GM20000 (cell line): ENCODE measurements around the gene BCL7C.

ENCODE experiments used
- DNase-seq: peaks from one replicate; pipeline ENCODE4 v3.0.0; 2012; ENCODE audit warnings: low spot score
- TF ChIP-seq, protein P1 (sequence below): IDR thresholded peaks from 2 replicates; pipeline ENCODE4 v1.5.1; 2012; ENCODE audit warnings: mild to moderate bottlenecking, control low read depth; ENCODE audit errors: extremely low read depth, missing control alignments

The BCL7C gene

GRCh38 chr16:30904114-30904780, 10.4 kb upstream of the BCL7C start:
- peak; percentile 42 for DNase-seq
- TF ChIP-seq, protein P1, sequence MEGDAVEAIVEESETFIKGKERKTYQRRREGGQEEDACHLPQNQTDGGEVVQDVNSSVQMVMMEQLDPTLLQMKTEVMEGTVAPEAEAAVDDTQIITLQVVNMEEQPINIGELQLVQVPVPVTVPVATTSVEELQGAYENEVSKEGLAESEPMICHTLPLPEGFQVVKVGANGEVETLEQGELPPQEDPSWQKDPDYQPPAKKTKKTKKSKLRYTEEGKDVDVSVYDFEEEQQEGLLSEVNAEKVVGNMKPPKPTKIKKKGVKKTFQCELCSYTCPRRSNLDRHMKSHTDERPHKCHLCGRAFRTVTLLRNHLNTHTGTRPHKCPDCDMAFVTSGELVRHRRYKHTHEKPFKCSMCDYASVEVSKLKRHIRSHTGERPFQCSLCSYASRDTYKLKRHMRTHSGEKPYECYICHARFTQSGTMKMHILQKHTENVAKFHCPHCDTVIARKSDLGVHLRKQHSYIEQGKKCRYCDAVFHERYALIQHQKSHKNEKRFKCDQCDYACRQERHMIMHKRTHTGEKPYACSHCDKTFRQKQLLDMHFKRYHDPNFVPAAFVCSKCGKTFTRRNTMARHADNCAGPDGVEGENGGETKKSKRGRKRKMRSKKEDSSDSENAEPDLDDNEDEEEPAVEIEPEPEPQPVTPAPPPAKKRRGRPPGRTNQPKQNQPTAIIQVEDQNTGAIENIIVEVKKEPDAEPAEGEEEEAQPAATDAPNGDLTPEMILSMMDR = no peak

DNA sequence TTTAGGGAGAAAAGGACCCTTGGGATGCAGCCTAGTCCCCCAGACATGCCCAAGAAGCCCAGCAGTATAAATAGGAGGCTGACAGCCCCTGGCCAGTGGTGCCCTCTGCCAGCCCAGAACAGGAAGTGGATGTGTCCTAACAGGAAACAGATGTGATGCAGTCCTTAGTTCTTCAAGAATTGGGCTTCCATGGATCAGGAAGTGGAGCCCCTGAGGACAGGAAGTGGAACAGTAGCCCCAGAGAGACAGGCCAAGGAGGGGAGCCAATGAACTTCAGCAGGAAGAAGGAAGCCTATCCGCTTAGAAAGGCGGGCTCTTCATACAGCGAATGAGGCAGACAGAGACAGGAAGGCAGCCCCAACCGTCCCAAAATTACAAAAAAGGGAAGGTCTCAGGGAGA, 9.7 kb upstream of the BCL7C start:
- TF ChIP-seq, protein P1 = no peak
- peak; percentile 57 for DNase-seq

DNA sequence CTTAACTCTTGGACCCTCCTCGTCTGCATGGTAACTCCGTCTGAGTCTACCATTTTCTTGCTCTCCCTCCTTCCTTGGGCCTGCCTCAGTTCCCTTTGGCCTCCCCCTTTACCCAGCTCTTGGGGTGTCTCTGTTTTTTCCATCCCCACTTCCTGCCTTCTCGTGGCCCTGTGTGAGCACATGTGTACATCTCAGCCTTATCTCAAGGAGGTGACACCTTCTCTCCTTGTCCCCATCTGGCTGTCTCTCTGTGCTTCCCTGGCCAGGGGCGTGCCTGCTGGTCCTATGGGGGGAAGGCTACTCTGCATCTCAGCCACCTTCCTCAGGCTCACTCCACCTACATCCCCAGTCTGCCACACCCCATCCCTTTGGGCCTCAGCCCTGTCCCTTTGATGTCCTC, 9.1 kb upstream of the BCL7C start:
- no peak for DNase-seq
- TF ChIP-seq, protein P1 = no peak

DNA sequence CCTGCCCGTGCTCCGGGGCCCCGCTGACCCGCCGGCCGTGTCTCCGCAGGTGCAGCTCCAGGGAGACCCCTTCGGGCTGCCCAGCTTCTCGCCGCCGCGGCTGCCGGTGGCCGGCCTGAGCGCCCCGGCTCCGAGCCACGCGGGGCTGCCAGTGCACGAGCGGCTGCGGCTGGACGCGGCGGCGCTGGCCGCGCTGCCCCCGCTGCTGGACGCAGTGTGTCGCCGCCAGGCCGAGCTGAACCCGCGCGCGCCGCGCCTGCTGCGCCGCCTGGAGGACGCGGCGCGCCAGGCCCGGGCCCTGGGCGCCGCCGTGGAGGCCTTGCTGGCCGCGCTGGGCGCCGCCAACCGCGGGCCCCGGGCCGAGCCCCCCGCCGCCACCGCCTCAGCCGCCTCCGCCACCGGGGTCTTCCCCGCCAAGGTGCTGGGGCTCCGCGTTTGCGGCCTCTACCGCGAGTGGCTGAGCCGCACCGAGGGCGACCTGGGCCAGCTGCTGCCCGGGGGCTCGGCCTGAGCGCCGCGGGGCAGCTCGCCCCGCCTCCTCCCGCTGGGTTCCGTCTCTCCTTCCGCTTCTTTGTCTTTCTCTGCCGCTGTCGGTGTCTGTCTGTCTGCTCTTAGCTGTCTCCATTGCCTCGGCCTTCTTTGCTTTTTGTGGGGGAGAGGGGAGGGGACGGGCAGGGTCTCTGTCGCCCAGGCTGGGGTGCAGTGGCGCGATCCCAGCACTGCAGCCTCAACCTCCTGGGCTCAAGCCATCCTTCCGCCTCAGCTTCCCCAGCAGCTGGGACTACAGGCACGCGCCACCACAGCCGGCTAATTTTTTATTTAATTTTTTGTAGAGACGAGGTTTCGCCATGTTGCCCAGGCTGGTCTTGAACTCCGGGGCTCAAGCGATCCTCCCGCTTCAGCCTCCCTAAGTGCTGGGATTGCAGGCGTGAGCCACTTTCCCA, 8.4 kb upstream of the BCL7C start:
- DNase-seq = peak; percentile 93

DNA sequence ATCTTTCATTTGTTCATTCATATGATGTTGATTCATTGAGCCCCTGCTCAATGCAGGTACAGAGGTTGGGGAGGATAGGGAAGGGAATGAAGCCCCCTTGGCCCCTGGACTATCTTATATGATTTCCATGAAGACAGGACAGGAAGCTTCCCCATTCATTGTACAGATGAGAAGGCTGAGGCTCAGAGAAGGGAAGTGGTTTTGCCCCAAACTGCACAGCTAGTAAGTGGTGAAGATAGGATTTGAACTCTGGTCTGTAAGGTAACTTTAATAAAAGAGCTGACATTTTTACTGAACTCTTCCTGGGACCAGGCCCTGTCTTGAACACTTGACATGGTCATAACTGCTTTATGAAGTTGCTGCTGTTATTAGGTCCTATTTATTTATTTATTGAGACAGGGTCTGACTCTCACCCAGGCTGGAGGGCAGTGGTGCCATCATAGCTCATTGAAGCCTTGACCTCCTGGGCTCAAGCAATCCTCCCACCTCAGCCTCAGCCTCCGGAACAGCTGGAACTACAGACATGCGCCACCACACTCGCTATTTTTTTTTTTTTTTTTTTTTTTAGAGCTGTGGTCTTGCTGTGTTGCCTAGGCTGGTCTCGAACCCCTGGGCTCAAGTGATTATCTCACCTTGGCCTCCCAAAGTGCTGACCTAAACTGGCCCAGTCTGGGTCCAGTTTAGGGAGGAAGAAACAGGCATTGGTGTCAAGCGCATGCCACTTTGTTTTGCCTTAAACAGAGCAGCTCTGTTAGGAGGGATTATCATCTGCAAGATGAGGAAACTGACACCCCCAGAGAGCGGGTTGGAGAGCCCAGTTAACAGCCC, 7.5 kb upstream of the BCL7C start:
- TF ChIP-seq, protein P1 = no peak
- no peak for DNase-seq

More for the DNA sequence above, 8.4 kb upstream of the BCL7C start:
- TF ChIP-seq, protein P1 = peak; percentile 75

DNA sequence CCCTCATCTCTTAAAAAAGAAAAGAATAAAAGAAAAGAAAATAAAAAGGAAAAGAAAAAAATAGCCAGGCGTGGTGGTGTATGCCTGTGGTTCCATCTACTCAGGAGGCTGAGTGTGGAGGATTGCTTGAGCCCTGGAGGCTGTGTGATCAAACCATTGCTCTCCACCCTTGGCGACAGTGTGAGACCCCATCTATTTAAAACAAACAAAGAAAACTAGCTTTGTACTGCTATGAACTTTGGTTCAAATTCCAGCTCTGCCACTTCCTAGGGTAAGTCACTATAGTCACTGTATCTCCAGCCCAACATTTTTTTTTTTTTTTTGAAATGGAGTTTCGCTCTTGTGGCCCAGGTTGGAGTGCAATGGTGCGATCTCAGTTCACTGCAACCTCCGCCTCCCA, 6.7 kb upstream of the BCL7C start:
- DNase-seq = no peak
- TF ChIP-seq, protein P1 = no peak

DNA sequence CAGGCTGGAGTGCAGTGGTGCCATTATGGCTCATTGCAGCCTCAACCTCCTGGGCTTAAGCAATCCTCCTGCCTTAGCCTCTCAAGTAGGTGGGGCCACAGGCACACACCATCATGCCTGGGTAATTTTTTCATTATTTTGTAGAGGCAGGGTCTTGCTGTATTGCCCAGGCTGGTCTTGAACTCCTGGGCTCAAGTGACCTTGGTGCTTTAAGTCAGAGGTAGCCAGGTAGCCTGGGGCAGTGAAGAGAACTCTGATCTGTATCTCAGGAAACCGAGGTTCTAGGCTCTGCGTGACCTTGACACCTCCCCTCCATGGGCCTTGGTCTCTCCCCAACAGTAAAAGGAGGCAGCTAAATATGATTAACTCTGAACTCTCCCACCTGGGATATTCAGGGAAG, 5.9 kb upstream of the BCL7C start:
- TF ChIP-seq, protein P1 = no peak
- no peak for DNase-seq
